Muscle layer of duodenum (tissue), 2 donors: ENCODE results near the gene SH3BP2.
A peak's percentile ranks its signal among the peaks of the same experiment; 100 is the strongest.

Experiments used
- H3K27ac ChIP-seq: one replicate; pipeline ENCODE4 v1.7.0; 2013; ENCODE audit warnings: mild to moderate bottlenecking, low read length
- H3K27me3 ChIP-seq: one replicate; pipeline ENCODE4 v1.7.0; 2013; ENCODE audit warnings: low read depth, mild to moderate bottlenecking, control low read depth, low read length
- H3K36me3 ChIP-seq, 2 donors: one replicate each; pipeline ENCODE4 v1.7.0; 2013; ENCODE audit warnings: low read length in 2 of 2, control low read depth in 1 of 2, mild to moderate bottlenecking in 1 of 2; ENCODE audit not compliant: insufficient read depth in 2 of 2, control insufficient read depth in 1 of 2
- H3K4me1 ChIP-seq, 2 donors: one replicate each; pipeline ENCODE4 v1.7.0; 2013; ENCODE audit warnings: low read length in 2 of 2, mild to moderate bottlenecking in 2 of 2, control low read depth in 1 of 2, moderate library complexity in 1 of 2; ENCODE audit not compliant: insufficient read depth in 2 of 2, control insufficient read depth in 1 of 2
- H3K4me3 ChIP-seq, 2 donors: one replicate each; pipeline ENCODE4 v1.7.0; 2013; ENCODE audit warnings: low read length in 2 of 2, low read depth in 1 of 2, mild to moderate bottlenecking in 1 of 2
- H3K9me3 ChIP-seq, 2 donors: one replicate each; pipeline ENCODE4 v1.7.0; 2013; ENCODE audit warnings: low read length in 2 of 2, control low read depth in 1 of 2, mild to moderate bottlenecking in 1 of 2; ENCODE audit not compliant: control insufficient read depth in 1 of 2
- donor health status: healthy.

The SH3BP2 gene

GRCh38 chr4:2809610-2810180, 16.8 kb downstream of the SH3BP2 start:
- H3K27me3 ChIP-seq, result no peaks in the 10 kb centered on the region
- H3K4me1 ChIP-seq, result peaks cover 12 to 66% of the 10 kb centered on the region in 2 donors
- H3K27ac ChIP-seq, result no peak overlapping the region

GRCh38 chr4:2810388-2810787, 17.5 kb downstream of the SH3BP2 start:
- Histone ChIP-seq H3K4me1 (peaks cover 12 to 59% of the 10 kb centered on the region in 2 donors), H3K9me3 (no peaks in the 10 kb centered on the region), H3K36me3 (no peaks in the 10 kb centered on the region), H3K4me3 (no peak overlapping the region), H3K27me3 (no peaks in the 10 kb centered on the region), H3K27ac (no peak overlapping the region)

More at GRCh38 chr4:2809610-2810180, 16.8 kb downstream of the SH3BP2 start:
- no peak overlapping the region for H3K4me3 ChIP-seq
- no peaks in the 10 kb centered on the region for H3K36me3 ChIP-seq
- no peaks in the 10 kb centered on the region for H3K9me3 ChIP-seq

- peak overlapping the region in 1 of 2 donors; percentile 29 for H3K4me3 ChIP-seq
- H3K9me3 ChIP-seq, result no peaks in the 10 kb centered on the region
- peak overlapping the region; percentile 8 for H3K27ac ChIP-seq
- H3K36me3 ChIP-seq, result no peaks in the 10 kb centered on the region
- no peaks in the 10 kb centered on the region for H3K27me3 ChIP-seq
- H3K4me1 ChIP-seq, result peaks cover 6 to 44% of the 10 kb centered on the region in 2 donors
These were observed 19.1 kb downstream of the SH3BP2 start for GRCh38 chr4:2811830-2812611.

- H3K36me3 ChIP-seq, result no peaks in the 10 kb centered on the region
- H3K27me3 ChIP-seq, result no peaks in the 10 kb centered on the region
- H3K27ac ChIP-seq, result no peak overlapping the region
- no peaks in the 10 kb centered on the region for H3K9me3 ChIP-seq
- H3K4me1 ChIP-seq, result peaks cover 0 to 45% of the 10 kb centered on the region in 2 donors
- peak overlapping the region; percentile 37 to 48 for H3K4me3 ChIP-seq
These were observed 19.9 kb downstream of the SH3BP2 start for GRCh38 chr4:2812612-2813354.

- H3K36me3 ChIP-seq, result no peaks in the 10 kb centered on the region
These were observed 20.8 kb downstream of the SH3BP2 start for GRCh38 chr4:2813446-2814405.

GRCh38 chr4:2814627-2815270, 21.9 kb downstream of the SH3BP2 start:
- Histone ChIP-seq H3K27me3 (no peaks in the 10 kb centered on the region), H3K36me3 (no peaks in the 10 kb centered on the region), H3K4me3 (no peak overlapping the region), H3K4me1 (peaks cover 0 to 33% of the 10 kb centered on the region in 2 donors), H3K27ac (no peak overlapping the region), H3K9me3 (no peaks in the 10 kb centered on the region)

More at GRCh38 chr4:2813446-2814405, 20.8 kb downstream of the SH3BP2 start:
- H3K27ac ChIP-seq, result no peak overlapping the region
- H3K9me3 ChIP-seq, result no peaks in the 10 kb centered on the region
- H3K27me3 ChIP-seq, result no peaks in the 10 kb centered on the region
- H3K4me3 ChIP-seq, result peak overlapping the region in 1 of 2 donors; percentile 48
- H3K4me1 ChIP-seq, result peaks cover 0 to 40% of the 10 kb centered on the region in 2 donors

GRCh38 chr4:2816401-2816954, 23.6 kb downstream of the SH3BP2 start:
- Histone ChIP-seq H3K27ac (no peak overlapping the region), H3K36me3 (peaks cover 0 to 4% of the 10 kb centered on the region in 2 donors), H3K9me3 (no peaks in the 10 kb centered on the region), H3K27me3 (no peaks in the 10 kb centered on the region), H3K4me1 (peaks cover 0 to 16% of the 10 kb centered on the region in 2 donors), H3K4me3 (no peak overlapping the region)

- H3K36me3 ChIP-seq, result peaks cover 0 to 4% of the 10 kb centered on the region in 2 donors
- no peak overlapping the region for H3K4me3 ChIP-seq
- no peaks in the 10 kb centered on the region for H3K27me3 ChIP-seq
- peaks cover 0 to 14% of the 10 kb centered on the region in 2 donors for H3K4me1 ChIP-seq
- no peak overlapping the region for H3K27ac ChIP-seq
- H3K9me3 ChIP-seq, result no peaks in the 10 kb centered on the region
These were observed 24.3 kb downstream of the SH3BP2 start for GRCh38 chr4:2817137-2817536.

GRCh38 chr4:2817701-2818350, 24.9 kb downstream of the SH3BP2 start:
- H3K4me3 ChIP-seq, result peak overlapping the region; percentile 11 to 58
- no peak overlapping the region for H3K27ac ChIP-seq
- H3K27me3 ChIP-seq, result no peaks in the 10 kb centered on the region

More at GRCh38 chr4:2817701-2818350, 24.9 kb downstream of the SH3BP2 start:
- Histone ChIP-seq H3K4me1 (peaks cover 0 to 14% of the 10 kb centered on the region in 2 donors), H3K36me3 (peaks cover 4 to 5% of the 10 kb centered on the region in 2 donors), H3K9me3 (no peaks in the 10 kb centered on the region)
